ENCODE measurements around the gene PIM3.
A peak's percentile ranks its signal among the peaks of the same experiment; 100 is the strongest.

PIM3 gene

GRCh38 chr22:49967706-49968208, 7.2 kb downstream of the PIM3 start:
- no peak for DNase-seq (ENCODE audit: low read depth)
- H3K4me3 ChIP-seq (ENCODE audit: low read depth, low read length), result no peak overlapping the region
- TF ChIP-seq MAX (IDR thresholded peaks at IDR 0.05; ENCODE audit: low read depth, low read length) (no peak), CTCF (IDR thresholded peaks at IDR 0.05; ENCODE audit: low read depth, low read length) (no peak), POLR2A (IDR thresholded peaks at IDR 0.05; ENCODE audit: extremely low read depth, insufficient read length) (no peak), MYC (IDR thresholded peaks at IDR 0.05; ENCODE audit: low read depth, low read length) (no peak)

- TF ChIP-seq MAX (IDR thresholded peaks at IDR 0.05; ENCODE audit: low read depth, low read length), result no peak
- TF ChIP-seq MYC (IDR thresholded peaks at IDR 0.05; ENCODE audit: low read depth, low read length), result no peak
- TF ChIP-seq CTCF (IDR thresholded peaks at IDR 0.05; ENCODE audit: low read depth, low read length), result no peak
- no peak for TF ChIP-seq POLR2A (IDR thresholded peaks at IDR 0.05; ENCODE audit: extremely low read depth, insufficient read length)
- no peak for DNase-seq (ENCODE audit: low read depth)
- no peak overlapping the region for H3K4me3 ChIP-seq (ENCODE audit: low read depth, low read length)
Observed at GRCh38 chr22:49968313-49968830, 7.8 kb downstream of the PIM3 start.

GRCh38 chr22:49968831-49969661, 8.5 kb downstream of the PIM3 start:
- DNase-seq (ENCODE audit: low read depth), result no peak
- H3K4me3 ChIP-seq (ENCODE audit: low read depth, low read length), result no peak overlapping the region
- no peak for TF ChIP-seq CTCF (IDR thresholded peaks at IDR 0.05; ENCODE audit: low read depth, low read length)
- no peak for TF ChIP-seq POLR2A (IDR thresholded peaks at IDR 0.05; ENCODE audit: extremely low read depth, insufficient read length)
- no peak for TF ChIP-seq MYC (IDR thresholded peaks at IDR 0.05; ENCODE audit: low read depth, low read length)
- no peak for TF ChIP-seq MAX (IDR thresholded peaks at IDR 0.05; ENCODE audit: low read depth, low read length)

GRCh38 chr22:49969751-49970527, 9.4 kb downstream of the PIM3 start:
- no peak for DNase-seq (ENCODE audit: low read depth)
- no peak overlapping the region for H3K4me3 ChIP-seq (ENCODE audit: low read depth, low read length)
- TF ChIP-seq CTCF (IDR thresholded peaks at IDR 0.05; ENCODE audit: low read depth, low read length), result no peak
- TF ChIP-seq POLR2A (IDR thresholded peaks at IDR 0.05; ENCODE audit: extremely low read depth, insufficient read length), result no peak
- TF ChIP-seq MAX (IDR thresholded peaks at IDR 0.05; ENCODE audit: low read depth, low read length), result no peak
- no peak for TF ChIP-seq MYC (IDR thresholded peaks at IDR 0.05; ENCODE audit: low read depth, low read length)

GRCh38 chr22:49970528-49971231, 10.1 kb downstream of the PIM3 start:
- H3K4me3 ChIP-seq (ENCODE audit: low read depth, low read length), result peak overlapping the region; percentile 21
- TF ChIP-seq MYC (IDR thresholded peaks at IDR 0.05; ENCODE audit: low read depth, low read length) (peak; percentile 97), POLR2A (IDR thresholded peaks at IDR 0.05; ENCODE audit: extremely low read depth, insufficient read length) (peak; percentile 48), CTCF (IDR thresholded peaks at IDR 0.05; ENCODE audit: low read depth, low read length) (no peak), MAX (IDR thresholded peaks at IDR 0.05; ENCODE audit: low read depth, low read length) (peak; percentile 98)
- DNase-seq (ENCODE audit: low read depth), result peak; percentile 98

All from NB4 (cell line).